ENCODE data around the gene GOSR1.
"Not testable (repeated sequence)": the region's sequence is repeated elsewhere in the genome, so short reads cannot be mapped to it uniquely, and the experiment has no call there.

Gene GOSR1

GRCh38 chr17:30575648-30576325 lies 98.6 kb downstream of the GOSR1 start:
- not testable (repeated sequence) for DNase-seq (ENCODE audit: low read depth in 2 of 2)

- DNase-seq (ENCODE audit: low read depth in 2 of 2) = no peak
Observed at GRCh38 chr17:30576326-30576861, 99.2 kb downstream of the GOSR1 start.
